ENCODE results near the gene NOMO2. TPM values are rescaled to one million over a fixed set of nuclear protein-coding genes. Genes with fewer than 3 reads are reported as not detected.
"Not testable (repeated sequence)": the region's sequence is repeated elsewhere in the genome, so short reads cannot be mapped to it uniquely, and the experiment has no call there.

NOMO2 gene
- polyA plus RNA-seq, 1 donor (not counting 4 experiments of a cell fraction or from before 2014, with no cell fraction given) = 66.0 TPM

DNA sequence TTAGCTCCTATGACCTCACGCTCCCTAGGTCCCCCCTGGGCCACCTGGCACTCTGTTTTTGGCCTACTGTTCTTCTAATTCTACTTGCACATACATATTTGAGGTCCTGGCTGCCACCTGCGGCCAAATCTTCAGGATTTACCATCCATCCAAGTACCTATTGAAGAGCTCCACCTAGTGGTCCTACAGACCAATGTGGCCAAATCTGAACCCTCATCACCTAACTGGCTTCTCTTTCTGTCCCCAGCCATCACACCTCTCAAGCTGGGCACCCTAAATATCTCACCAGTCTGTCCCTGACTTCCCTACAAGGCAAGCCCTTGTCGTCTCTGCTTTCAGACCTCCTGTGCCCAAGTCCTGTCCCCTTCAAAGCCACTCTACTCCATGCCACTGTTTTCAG is 24.9 kb downstream of the NOMO2 start:
- dilution Hi-C loops (cut with MboI; ENCODE audit: extremely low pct_ligation_motif_present, low sequenced_read_pairs); H3K4me1 ChIP-seq (ENCODE audit: control insufficient read depth, extremely low read depth, insufficient read depth, low read length): not testable (repeated sequence)

DNA sequence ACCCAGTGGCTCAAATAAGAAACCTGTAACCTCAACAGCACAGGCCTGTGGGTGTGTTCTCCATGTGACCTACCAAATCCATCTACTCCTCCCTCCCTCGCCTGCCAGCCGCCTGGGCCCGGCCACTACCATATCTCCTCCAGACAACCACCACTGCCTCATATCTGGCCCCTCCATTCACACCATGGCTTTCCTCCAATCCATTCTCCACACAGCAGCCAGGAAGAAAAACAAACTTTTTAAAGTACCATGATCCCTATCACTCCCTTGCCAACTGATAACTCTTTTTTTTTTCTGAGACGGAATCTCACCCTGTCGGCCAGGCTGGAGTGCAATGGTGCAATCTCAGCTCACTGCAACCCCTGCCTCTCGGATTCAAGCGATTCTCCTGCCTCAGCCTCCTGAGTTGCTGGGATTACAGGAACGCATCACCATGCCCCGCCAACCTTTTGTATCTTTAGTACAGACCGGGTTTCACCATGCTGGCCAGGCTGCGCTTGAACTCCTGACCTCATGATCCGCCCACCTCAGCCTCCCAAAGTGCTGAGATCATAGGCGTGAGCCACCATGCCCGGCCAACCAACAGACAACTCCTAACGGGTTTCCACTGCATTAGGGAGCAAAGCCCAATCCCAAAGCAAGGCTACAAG is 26.3 kb downstream of the NOMO2 start:
- H4K20me1 ChIP-seq (ENCODE audit: control insufficient read depth, extremely low read depth, insufficient read depth, low read length); dilution Hi-C loops (cut with MboI; ENCODE audit: extremely low pct_ligation_motif_present, low sequenced_read_pairs); H3K4me1 ChIP-seq (ENCODE audit: control insufficient read depth, extremely low read depth, insufficient read depth, low read length); H3K9ac ChIP-seq (ENCODE audit: control insufficient read depth, extremely low read depth, insufficient read depth, low read length); H3K79me2 ChIP-seq (ENCODE audit: control insufficient read depth, insufficient read depth, low read length); FAIRE-seq; H3K27me3 ChIP-seq (ENCODE audit: control insufficient read depth, extremely low read depth, insufficient read depth, low read length); H2AFZ ChIP-seq (ENCODE audit: control insufficient read depth, low read length); H3K27ac ChIP-seq (ENCODE audit: control insufficient read depth, insufficient read depth, low read length); H3K9me1 ChIP-seq (ENCODE audit: control insufficient read depth, extremely low read depth, insufficient read depth, low read length); H3K36me3 ChIP-seq (ENCODE audit: control insufficient read depth in 2 of 2, extremely low read depth in 1 of 2, insufficient read depth in 2 of 2, low read length in 2 of 2); DNase-seq (ENCODE audit: low read depth, low spot score); H3K4me2 ChIP-seq (ENCODE audit: control insufficient read depth, extremely low read depth, insufficient read depth, low read depth, low read length); H3K4me3 ChIP-seq (ENCODE audit: control insufficient read depth in 2 of 3, extremely low read depth in 1 of 3, insufficient read depth in 2 of 3, low read depth in 1 of 3, low read length in 3 of 3); H3K9me3 ChIP-seq (ENCODE audit: control insufficient read depth, low read depth, low read length): not testable (repeated sequence)

More for the DNA sequence above, 24.9 kb downstream of the NOMO2 start:
- not testable (repeated sequence) for H3K9me3 ChIP-seq (ENCODE audit: control insufficient read depth, low read depth, low read length); H3K27ac ChIP-seq (ENCODE audit: control insufficient read depth, insufficient read depth, low read length); H3K4me2 ChIP-seq (ENCODE audit: control insufficient read depth, extremely low read depth, insufficient read depth, low read depth, low read length); FAIRE-seq; H3K9ac ChIP-seq (ENCODE audit: control insufficient read depth, extremely low read depth, insufficient read depth, low read length); H4K20me1 ChIP-seq (ENCODE audit: control insufficient read depth, extremely low read depth, insufficient read depth, low read length); H3K79me2 ChIP-seq (ENCODE audit: control insufficient read depth, insufficient read depth, low read length); H3K4me3 ChIP-seq (ENCODE audit: control insufficient read depth in 2 of 3, extremely low read depth in 1 of 3, insufficient read depth in 2 of 3, low read depth in 1 of 3, low read length in 3 of 3); H3K36me3 ChIP-seq (ENCODE audit: control insufficient read depth in 2 of 2, extremely low read depth in 1 of 2, insufficient read depth in 2 of 2, low read length in 2 of 2); DNase-seq (ENCODE audit: low read depth, low spot score); H2AFZ ChIP-seq (ENCODE audit: control insufficient read depth, low read length); H3K9me1 ChIP-seq (ENCODE audit: control insufficient read depth, extremely low read depth, insufficient read depth, low read length); H3K27me3 ChIP-seq (ENCODE audit: control insufficient read depth, extremely low read depth, insufficient read depth, low read length)

DNA sequence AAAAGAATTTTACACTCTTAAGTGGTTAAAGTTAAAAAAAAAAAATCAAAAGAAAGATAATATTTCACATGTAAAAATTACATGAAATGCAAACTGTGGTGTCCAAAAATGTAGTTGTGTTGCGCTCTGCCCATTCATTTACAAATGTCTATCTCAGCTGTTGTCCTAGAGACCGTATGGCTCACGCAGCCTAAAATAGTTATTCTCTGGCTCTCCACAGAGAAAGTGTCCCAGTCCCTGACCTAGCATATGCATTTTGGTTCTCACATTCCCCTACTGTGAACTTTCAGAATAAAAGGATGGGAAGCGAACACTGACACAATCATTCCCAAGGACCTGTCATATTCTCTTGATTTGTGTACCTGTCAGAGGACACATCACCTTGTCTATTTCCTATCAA is 27.6 kb downstream of the NOMO2 start:
- H3K9ac ChIP-seq (ENCODE audit: control insufficient read depth, extremely low read depth, insufficient read depth, low read length); dilution Hi-C loops (cut with MboI; ENCODE audit: extremely low pct_ligation_motif_present, low sequenced_read_pairs); DNase-seq (ENCODE audit: low read depth, low spot score); H3K79me2 ChIP-seq (ENCODE audit: control insufficient read depth, insufficient read depth, low read length); H3K27me3 ChIP-seq (ENCODE audit: control insufficient read depth, extremely low read depth, insufficient read depth, low read length); H3K4me3 ChIP-seq (ENCODE audit: control insufficient read depth in 2 of 3, extremely low read depth in 1 of 3, insufficient read depth in 2 of 3, low read depth in 1 of 3, low read length in 3 of 3); H4K20me1 ChIP-seq (ENCODE audit: control insufficient read depth, extremely low read depth, insufficient read depth, low read length); H3K4me1 ChIP-seq (ENCODE audit: control insufficient read depth, extremely low read depth, insufficient read depth, low read length); H2AFZ ChIP-seq (ENCODE audit: control insufficient read depth, low read length); FAIRE-seq; H3K4me2 ChIP-seq (ENCODE audit: control insufficient read depth, extremely low read depth, insufficient read depth, low read depth, low read length); H3K36me3 ChIP-seq (ENCODE audit: control insufficient read depth in 2 of 2, extremely low read depth in 1 of 2, insufficient read depth in 2 of 2, low read length in 2 of 2); H3K9me1 ChIP-seq (ENCODE audit: control insufficient read depth, extremely low read depth, insufficient read depth, low read length); H3K9me3 ChIP-seq (ENCODE audit: control insufficient read depth, low read depth, low read length); H3K27ac ChIP-seq (ENCODE audit: control insufficient read depth, insufficient read depth, low read length): not testable (repeated sequence)

DNA sequence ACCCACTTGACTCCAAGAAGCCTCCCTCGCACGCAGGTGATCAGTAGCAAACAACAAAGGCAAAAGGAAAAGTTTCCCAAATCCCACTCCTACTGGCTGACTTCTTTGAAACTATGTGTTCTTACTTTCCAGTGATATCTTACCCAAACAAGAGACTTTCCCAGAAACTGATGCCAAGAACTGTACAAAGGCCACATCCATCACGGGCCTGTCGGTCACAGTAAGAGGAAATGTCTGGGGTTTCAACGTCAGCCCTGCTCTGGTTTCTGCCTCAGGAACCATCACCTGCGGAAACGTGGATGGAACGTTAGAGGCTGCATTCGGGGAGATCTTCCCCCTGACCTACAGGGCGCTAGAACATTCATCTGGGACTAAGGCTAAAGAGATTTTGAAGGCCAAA is 30.6 kb downstream of the NOMO2 start:
- dilution Hi-C loops (cut with MboI; ENCODE audit: extremely low pct_ligation_motif_present, low sequenced_read_pairs); H2AFZ ChIP-seq (ENCODE audit: control insufficient read depth, low read length); H3K9ac ChIP-seq (ENCODE audit: control insufficient read depth, extremely low read depth, insufficient read depth, low read length); H3K4me1 ChIP-seq (ENCODE audit: control insufficient read depth, extremely low read depth, insufficient read depth, low read length); H3K79me2 ChIP-seq (ENCODE audit: control insufficient read depth, insufficient read depth, low read length); H3K27me3 ChIP-seq (ENCODE audit: control insufficient read depth, extremely low read depth, insufficient read depth, low read length); H3K4me2 ChIP-seq (ENCODE audit: control insufficient read depth, extremely low read depth, insufficient read depth, low read depth, low read length); H4K20me1 ChIP-seq (ENCODE audit: control insufficient read depth, extremely low read depth, insufficient read depth, low read length); H3K9me1 ChIP-seq (ENCODE audit: control insufficient read depth, extremely low read depth, insufficient read depth, low read length); H3K36me3 ChIP-seq (ENCODE audit: control insufficient read depth in 2 of 2, extremely low read depth in 1 of 2, insufficient read depth in 2 of 2, low read length in 2 of 2); H3K9me3 ChIP-seq (ENCODE audit: control insufficient read depth, low read depth, low read length); H3K27ac ChIP-seq (ENCODE audit: control insufficient read depth, insufficient read depth, low read length); H3K4me3 ChIP-seq (ENCODE audit: control insufficient read depth in 2 of 3, extremely low read depth in 1 of 3, insufficient read depth in 2 of 3, low read depth in 1 of 3, low read length in 3 of 3); FAIRE-seq; DNase-seq (ENCODE audit: low read depth, low spot score): not testable (repeated sequence)

DNA sequence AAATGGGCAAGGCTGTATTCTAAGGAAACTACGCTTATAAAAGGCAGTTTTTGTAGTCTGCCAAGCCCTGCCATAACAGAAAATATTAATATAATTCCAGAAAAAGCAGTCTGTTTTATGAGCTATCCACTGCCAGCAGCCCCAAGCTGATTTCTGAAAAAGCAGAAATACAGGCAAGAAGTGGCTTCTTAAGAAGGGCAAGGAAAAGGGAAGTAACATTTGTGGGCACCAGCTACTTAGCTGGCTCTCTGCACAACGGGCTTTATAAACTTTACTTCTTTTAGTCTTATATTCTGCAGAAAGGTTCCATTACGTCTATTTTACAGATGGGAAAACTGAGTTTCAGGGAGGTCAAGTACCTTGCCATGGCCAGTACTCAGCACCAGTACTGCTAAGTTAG is 31.6 kb downstream of the NOMO2 start:
- H3K27ac ChIP-seq (ENCODE audit: control insufficient read depth, insufficient read depth, low read length); H3K4me1 ChIP-seq (ENCODE audit: control insufficient read depth, extremely low read depth, insufficient read depth, low read length); H2AFZ ChIP-seq (ENCODE audit: control insufficient read depth, low read length); H3K9ac ChIP-seq (ENCODE audit: control insufficient read depth, extremely low read depth, insufficient read depth, low read length); H3K4me2 ChIP-seq (ENCODE audit: control insufficient read depth, extremely low read depth, insufficient read depth, low read depth, low read length); H3K9me3 ChIP-seq (ENCODE audit: control insufficient read depth, low read depth, low read length); H3K79me2 ChIP-seq (ENCODE audit: control insufficient read depth, insufficient read depth, low read length); H3K36me3 ChIP-seq (ENCODE audit: control insufficient read depth in 2 of 2, extremely low read depth in 1 of 2, insufficient read depth in 2 of 2, low read length in 2 of 2); H4K20me1 ChIP-seq (ENCODE audit: control insufficient read depth, extremely low read depth, insufficient read depth, low read length); H3K4me3 ChIP-seq (ENCODE audit: control insufficient read depth in 2 of 3, extremely low read depth in 1 of 3, insufficient read depth in 2 of 3, low read depth in 1 of 3, low read length in 3 of 3); H3K27me3 ChIP-seq (ENCODE audit: control insufficient read depth, extremely low read depth, insufficient read depth, low read length); FAIRE-seq; H3K9me1 ChIP-seq (ENCODE audit: control insufficient read depth, extremely low read depth, insufficient read depth, low read length); DNase-seq (ENCODE audit: low read depth, low spot score); dilution Hi-C loops (cut with MboI; ENCODE audit: extremely low pct_ligation_motif_present, low sequenced_read_pairs): not testable (repeated sequence)
